Measurements from ENCODE around the gene POLE3. TPM values are rescaled to one million over a fixed set of nuclear protein-coding genes. Genes with fewer than 3 reads are reported as not detected.
A peak's percentile ranks its signal among the peaks of the same experiment; 100 is the strongest.

POLE3 gene
- total RNA-seq, 1 donor from 2014 or later: 28.7 TPM

- Mint-ChIP-seq H3K4me3 (ENCODE audit: unreplicated experiment) (no peak overlapping the region), H3K27ac (ENCODE audit: unreplicated experiment) (no peak overlapping the region), H3K9me3 (ENCODE audit: unreplicated experiment) (no peaks in the 10 kb centered on the region), H3K4me1 (ENCODE audit: unreplicated experiment) (peaks cover 2% of the 10 kb centered on the region), H3K27me3 (ENCODE audit: unreplicated experiment) (peaks cover 6% of the 10 kb centered on the region), H3K36me3 (ENCODE audit: low read depth, unreplicated experiment) (peaks cover 37% of the 10 kb centered on the region)
- no peak for TF ChIP-seq CTCF (IDR thresholded peaks at IDR 0.05; ENCODE audit: unreplicated experiment)
- no peak for DNase-seq (ENCODE audit: low spot score)
Observed at GRCh38 chr9:113390192-113390960, 20.1 kb downstream of the POLE3 start.

- TF ChIP-seq CTCF (IDR thresholded peaks at IDR 0.05; ENCODE audit: unreplicated experiment): no peak
- Mint-ChIP-seq H3K4me1 (ENCODE audit: unreplicated experiment) (peaks cover 2% of the 10 kb centered on the region), H3K9me3 (ENCODE audit: unreplicated experiment) (no peaks in the 10 kb centered on the region), H3K36me3 (ENCODE audit: low read depth, unreplicated experiment) (peaks cover 34% of the 10 kb centered on the region), H3K27me3 (ENCODE audit: unreplicated experiment) (peaks cover 6% of the 10 kb centered on the region), H3K4me3 (ENCODE audit: unreplicated experiment) (no peak overlapping the region), H3K27ac (ENCODE audit: unreplicated experiment) (no peak overlapping the region)
- DNase-seq (ENCODE audit: low spot score): no peak
Observed at GRCh38 chr9:113389451-113389850, 21.0 kb downstream of the POLE3 start.

- Mint-ChIP-seq H3K9me3 (ENCODE audit: unreplicated experiment) (no peaks in the 10 kb centered on the region), H3K4me3 (ENCODE audit: unreplicated experiment) (peak overlapping the region; percentile 29), H3K36me3 (ENCODE audit: low read depth, unreplicated experiment) (peaks cover 34% of the 10 kb centered on the region), H3K4me1 (ENCODE audit: unreplicated experiment) (peaks cover 2% of the 10 kb centered on the region), H3K27me3 (ENCODE audit: unreplicated experiment) (peaks cover 6% of the 10 kb centered on the region), H3K27ac (ENCODE audit: unreplicated experiment) (no peak overlapping the region)
- TF ChIP-seq CTCF (IDR thresholded peaks at IDR 0.05; ENCODE audit: unreplicated experiment): no peak
- no peak for DNase-seq (ENCODE audit: low spot score)
Observed at GRCh38 chr9:113388833-113389232, 21.6 kb downstream of the POLE3 start.

- Mint-ChIP-seq H3K4me1 (ENCODE audit: unreplicated experiment) (peaks cover 2% of the 10 kb centered on the region), H3K4me3 (ENCODE audit: unreplicated experiment) (no peak overlapping the region), H3K9me3 (ENCODE audit: unreplicated experiment) (no peaks in the 10 kb centered on the region), H3K27ac (ENCODE audit: unreplicated experiment) (no peak overlapping the region), H3K36me3 (ENCODE audit: low read depth, unreplicated experiment) (peaks cover 30% of the 10 kb centered on the region), H3K27me3 (ENCODE audit: unreplicated experiment) (peaks cover 4% of the 10 kb centered on the region)
- DNase-seq (ENCODE audit: low spot score): no peak
- no peak for TF ChIP-seq CTCF (IDR thresholded peaks at IDR 0.05; ENCODE audit: unreplicated experiment)
Observed at GRCh38 chr9:113387560-113388230, 22.8 kb downstream of the POLE3 start.

Data from endothelial cell (in vitro differentiated cells).